ELR (cell line): ENCODE measurements around the gene RGS7.
"Not testable (repeated sequence)": the region's sequence is repeated elsewhere in the genome, so short reads cannot be mapped to it uniquely, and the experiment has no call there.

Experiments
- DNase-seq: peaks from one replicate; pipeline ENCODE4 v3.0.0-alpha.2; 2015; ENCODE audit warnings: low read depth

Gene RGS7

DNA sequence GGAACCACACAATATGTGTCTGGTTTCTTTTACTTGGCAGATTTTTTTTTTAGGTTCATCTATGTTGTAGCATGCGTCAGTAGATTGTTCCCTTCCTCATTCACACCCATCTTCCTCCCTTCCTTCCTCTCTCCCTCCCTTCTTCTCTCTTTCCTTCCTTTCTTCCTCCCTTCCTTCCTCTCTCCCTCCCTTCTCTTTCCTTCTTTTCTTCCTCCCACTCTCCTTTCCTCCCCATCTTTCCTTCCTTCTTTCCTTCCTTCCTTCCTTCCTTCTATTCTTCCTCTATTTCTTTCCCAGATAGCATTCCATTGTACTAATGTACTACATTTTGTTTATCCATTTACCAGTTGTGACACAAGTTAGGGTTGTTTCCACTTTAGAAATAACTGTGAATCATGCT lies 218.0 kb downstream of the RGS7 start:
- DNase-seq = no peak

DNA sequence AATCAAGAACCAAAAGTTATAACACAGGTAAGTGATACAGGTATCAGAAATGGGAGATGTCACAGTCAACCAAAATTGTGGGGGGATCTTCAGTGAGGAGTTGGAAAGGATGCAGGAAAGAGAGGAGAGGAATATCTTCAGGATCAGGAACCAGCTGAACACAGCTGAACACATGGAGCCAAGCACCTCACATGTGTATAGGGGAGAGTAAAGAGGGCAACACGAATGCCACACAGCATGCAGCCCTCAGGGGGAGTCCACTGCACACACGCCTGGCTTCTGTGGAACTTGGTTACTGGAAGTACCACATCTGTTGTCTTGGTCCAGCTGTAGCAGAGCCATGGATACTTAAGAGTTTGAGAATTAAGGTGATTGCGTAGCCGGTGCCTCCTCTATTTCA lies 218.8 kb downstream of the RGS7 start:
- no peak for DNase-seq

DNA sequence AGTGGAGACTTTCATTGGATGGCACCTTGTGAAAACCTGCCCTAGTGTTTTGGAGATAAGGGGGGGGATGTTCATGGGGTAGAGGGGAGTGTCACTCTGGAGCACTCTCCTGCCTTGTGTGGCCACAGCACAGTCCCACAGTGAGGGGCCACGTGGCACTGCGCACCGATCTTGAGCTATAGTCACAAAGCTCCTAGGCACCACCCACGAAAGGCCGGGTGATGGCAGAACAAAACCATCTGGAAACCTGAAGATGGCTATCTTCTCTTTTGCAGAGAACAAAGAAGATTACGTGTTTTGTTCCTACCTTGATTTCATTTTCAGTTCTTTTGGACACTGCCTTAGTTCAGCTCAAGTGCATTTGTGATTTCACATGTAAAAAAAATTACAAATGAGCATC lies 220.6 kb downstream of the RGS7 start:
- no peak for DNase-seq

DNA sequence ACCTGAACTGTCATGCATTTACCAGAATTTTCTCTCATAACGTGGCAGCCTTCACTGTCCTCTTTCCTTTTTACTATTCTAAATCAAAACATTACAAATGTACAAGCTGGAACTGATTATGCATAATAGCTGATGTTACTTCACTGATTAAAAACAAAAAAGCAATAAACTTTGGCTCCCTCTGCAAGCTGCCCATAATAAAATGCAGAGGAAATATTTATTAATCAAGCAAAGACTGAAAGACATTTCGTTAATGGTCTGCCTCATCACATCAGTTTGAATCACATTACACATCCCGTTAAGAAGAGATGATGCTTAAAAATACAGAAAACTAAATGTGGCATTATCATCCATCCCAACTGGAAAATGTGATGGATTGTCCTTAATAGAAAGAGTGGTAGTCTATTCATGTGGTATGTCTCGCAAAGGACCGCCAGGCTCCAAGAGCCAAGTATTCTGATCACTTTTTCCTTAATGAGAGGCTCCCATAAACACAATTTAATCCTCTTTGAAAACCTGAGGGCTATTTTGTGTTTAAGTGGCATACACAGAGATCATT lies 225.3 kb downstream of the RGS7 start:
- no peak for DNase-seq

- no peak for DNase-seq
These were observed 226.1 kb downstream of the RGS7 start for GRCh38 chr1:241130881-241131280.

GRCh38 chr1:241129207-241129960 lies 227.6 kb downstream of the RGS7 start:
- DNase-seq = no peak

DNA sequence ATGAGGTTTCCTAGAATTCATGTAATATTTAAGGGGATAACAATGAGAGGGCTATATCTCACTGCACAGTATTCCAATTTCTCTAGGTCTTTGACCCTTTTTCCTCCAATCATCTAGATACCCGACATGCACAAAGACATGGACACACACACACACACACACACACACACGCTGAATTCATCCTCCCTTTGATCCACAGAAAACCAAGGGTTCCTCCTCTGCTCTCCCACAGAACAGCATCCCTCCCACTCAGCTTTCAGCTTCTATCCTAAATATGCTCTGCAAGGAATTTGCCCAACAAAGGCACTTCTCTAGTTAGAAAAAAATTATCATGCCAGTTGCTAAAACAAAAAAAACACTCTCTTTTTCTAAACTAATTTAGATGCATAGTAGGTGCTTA lies 231.7 kb downstream of the RGS7 start:
- no peak for DNase-seq

DNA sequence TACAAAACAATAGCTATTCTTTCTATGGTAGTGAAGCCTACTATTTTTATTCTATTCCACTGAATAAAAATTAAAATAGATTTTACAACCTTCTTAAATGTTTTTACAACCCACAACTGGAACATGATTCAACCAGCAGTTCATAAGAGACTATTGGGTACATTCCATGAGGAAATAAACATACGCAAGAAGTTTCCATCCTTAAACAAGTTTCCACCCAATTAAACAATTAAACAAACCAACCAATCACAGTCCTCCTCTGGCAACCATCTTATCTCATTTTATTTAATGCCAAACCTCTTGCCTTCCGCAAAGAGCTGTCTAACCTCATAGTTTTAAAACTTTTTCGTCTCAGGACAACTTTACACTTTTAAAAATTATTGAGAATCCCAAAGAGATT lies 239.0 kb downstream of the RGS7 start:
- DNase-seq = no peak

GRCh38 chr1:241115784-241116183 lies 241.2 kb downstream of the RGS7 start:
- DNase-seq = peak; percentile 27

DNA sequence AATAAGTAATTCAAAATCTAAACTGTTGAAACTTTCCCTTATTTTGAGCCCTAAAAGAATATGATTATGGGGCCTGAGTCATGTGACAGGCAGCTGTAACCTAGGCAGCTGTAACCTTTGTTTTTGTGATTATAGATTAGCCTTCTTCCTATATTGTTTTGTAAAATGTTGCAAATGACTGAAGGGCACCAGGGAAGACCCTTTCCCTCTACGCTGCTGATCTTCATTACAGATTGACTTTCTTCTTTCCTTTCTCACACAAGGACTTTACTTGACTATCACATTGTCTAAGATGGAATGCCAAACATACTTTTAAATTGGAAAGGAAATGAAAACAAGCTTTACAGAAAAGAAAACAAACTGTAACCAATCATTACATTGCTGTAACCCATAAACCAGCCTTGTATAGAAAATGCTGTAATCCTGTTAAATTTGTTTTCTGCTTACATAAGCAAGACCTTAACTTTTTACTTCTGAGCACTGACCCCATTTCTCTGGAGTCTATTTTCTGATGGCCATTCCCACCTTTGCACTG lies 242.2 kb downstream of the RGS7 start:
- DNase-seq = no peak

GRCh38 chr1:241113557-241113956 lies 243.4 kb downstream of the RGS7 start:
- DNase-seq = no peak

GRCh38 chr1:241109039-241109438 lies 248.0 kb downstream of the RGS7 start:
- no peak for DNase-seq

- no peak for DNase-seq
These were observed 251.9 kb downstream of the RGS7 start for GRCh38 chr1:241105147-241105546.

- no peak for DNase-seq
These were observed 254.3 kb downstream of the RGS7 start for GRCh38 chr1:241102664-241103063.

- peak; percentile 25 for DNase-seq
These were observed 255.4 kb downstream of the RGS7 start for GRCh38 chr1:241101622-241102021.

DNA sequence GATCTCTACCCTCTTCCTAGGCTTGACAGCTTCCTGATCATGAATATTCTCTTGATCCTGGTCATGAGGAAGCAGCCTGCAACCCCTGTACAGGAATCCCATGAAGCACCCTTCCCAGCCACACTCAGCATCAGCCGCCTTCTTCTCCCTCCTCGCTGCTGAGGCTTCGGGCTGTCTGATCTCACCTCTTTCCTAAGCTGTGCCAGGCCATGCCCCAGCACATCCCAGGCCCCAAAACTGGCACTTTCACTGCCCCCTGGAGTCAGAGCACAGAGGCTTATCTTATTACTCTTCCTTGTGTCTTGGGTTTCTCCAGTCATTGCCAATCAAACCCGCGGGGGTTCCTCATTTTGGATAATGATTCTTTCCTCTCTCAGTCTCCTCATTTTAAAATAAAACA lies 259.5 kb downstream of the RGS7 start:
- DNase-seq = no peak

- no peak for DNase-seq
These were observed 260.0 kb downstream of the RGS7 start for GRCh38 chr1:241096982-241097381.

- no peak for DNase-seq
These were observed 261.2 kb downstream of the RGS7 start for GRCh38 chr1:241095847-241096246.

- DNase-seq = no peak
These were observed 266.2 kb downstream of the RGS7 start for GRCh38 chr1:241090798-241091197.

GRCh38 chr1:241089066-241089465 lies 267.9 kb downstream of the RGS7 start:
- not testable (repeated sequence) for DNase-seq

GRCh38 chr1:241088075-241088474 lies 268.9 kb downstream of the RGS7 start:
- not testable (repeated sequence) for DNase-seq

DNA sequence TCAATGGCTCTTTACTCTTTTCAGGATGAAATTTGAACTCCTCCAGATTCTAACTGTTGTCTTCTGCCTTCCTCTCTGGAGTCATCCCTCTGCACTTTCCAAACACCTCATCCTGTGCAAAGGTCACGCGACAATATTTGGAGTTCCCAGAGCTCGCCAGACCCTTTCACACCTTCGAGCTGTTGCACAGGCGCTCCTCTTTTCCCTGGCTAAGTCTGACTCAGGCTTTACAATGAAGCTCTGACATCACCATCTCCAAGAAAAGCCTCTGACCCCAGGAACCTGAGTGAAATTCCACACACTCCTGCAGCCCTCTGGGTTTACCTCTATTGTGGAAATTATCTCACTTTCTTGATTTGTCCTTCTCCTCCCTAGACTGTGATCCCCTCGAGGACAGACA lies 270.3 kb downstream of the RGS7 start:
- peak; percentile 31 for DNase-seq

- DNase-seq = no peak
These were observed 273.7 kb downstream of the RGS7 start for GRCh38 chr1:241083285-241083684.

DNA sequence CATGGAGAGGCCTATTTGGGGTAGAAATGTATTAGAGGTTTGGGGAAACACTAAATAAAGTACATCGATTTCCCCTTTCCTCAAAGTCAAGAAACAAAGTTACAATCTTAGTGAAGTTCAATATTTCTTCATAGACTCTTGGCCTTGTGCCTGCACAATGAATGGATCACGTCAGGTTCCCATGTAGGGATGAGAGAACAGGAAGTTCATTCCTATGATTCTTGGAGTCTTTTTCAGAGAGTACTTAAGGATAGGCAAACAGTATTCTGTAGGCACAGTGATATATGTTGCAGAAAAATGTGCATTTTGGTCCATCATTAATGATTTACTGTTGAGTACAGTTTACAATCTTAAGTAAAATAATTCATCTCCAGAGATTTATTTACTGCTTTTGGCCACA lies 275.5 kb downstream of the RGS7 start:
- peak; percentile 42 for DNase-seq
